Colonic mucosa (tissue), 4 donors: ENCODE results near the gene OPA3. TPM values are rescaled to one million over a fixed set of nuclear protein-coding genes. Genes with fewer than 3 reads are reported as not detected.
"Not testable (repeated sequence)": the region's sequence is repeated elsewhere in the genome, so short reads cannot be mapped to it uniquely, and the experiment has no call there.

ENCODE experiments used
- DNase-seq: peaks from one replicate; pipeline ENCODE4 v3.0.0-alpha.2; 2020
- H3K27ac ChIP-seq: fragments of 200-600 bp; one replicate; pipeline ENCODE4 v1.8.0; 2021
- H3K27me3 ChIP-seq: fragments of 200-600 bp; one replicate; pipeline ENCODE4 v1.8.0; 2021
- H3K36me3 ChIP-seq: fragments of 200-600 bp; one replicate; pipeline ENCODE4 v1.8.0; 2021
- H3K4me1 ChIP-seq: fragments of 200-600 bp; one replicate; pipeline ENCODE4 v1.8.0; 2021; ENCODE audit warnings: mild to moderate bottlenecking
- H3K4me3 ChIP-seq: fragments of 200-600 bp; one replicate; pipeline ENCODE4 v1.8.0; 2021
- H3K9ac ChIP-seq, 2 donors: one replicate each; pipeline ENCODE4 v1.7.0; 2013; ENCODE audit warnings: control low read depth in 2 of 2, low read depth in 2 of 2, low read length in 2 of 2
- H3K9me3 ChIP-seq: fragments of 200-600 bp; one replicate; pipeline ENCODE4 v1.8.0; 2021
- intact Hi-C: fragments of 100-400 bp; cut with DNase I; formaldehyde crosslinking; loops from one replicate; pipeline ENCODE4 v1.14.1; 2022
- total RNA-seq, 2 donors: library from RNA; stranded (reverse); fragmentation: NEBNext Ultra II Directional in 1 of 2; extraction: Animal tissue kit (Norgen Biotek cat#: 25700) in 1 of 2; gene quantifications; one replicate each; pipeline ENCODE4 v1.2.1, GENCODE V29; 2021
- TF ChIP-seq, protein P1 (sequence below): fragments of 200-600 bp; IDR thresholded peaks from one replicate; pipeline ENCODE4 v1.8.0; 2022; ENCODE audit warnings: antibody characterized with exemption, mild to moderate bottlenecking
- donor health status: healthy.
- donor health status: DM: no; HTN: no; CAD: no.
- donor health status: DM: no; HTN: no; CAD: no.

OPA3 gene
- total RNA-seq, 2 donors from 2014 or later, result 12.4 to 14.8 TPM

- Histone ChIP-seq H3K9me3 (no peaks in the 10 kb centered on the region), H3K27me3 (no peaks in the 10 kb centered on the region), H3K9ac (no peak overlapping the region), H3K36me3 (peaks cover 11% of the 10 kb centered on the region), H3K4me1 (no peaks in the 10 kb centered on the region), H3K4me3 (no peak overlapping the region), H3K27ac (no peak overlapping the region)
- no peak for DNase-seq
- TF ChIP-seq, protein P1, sequence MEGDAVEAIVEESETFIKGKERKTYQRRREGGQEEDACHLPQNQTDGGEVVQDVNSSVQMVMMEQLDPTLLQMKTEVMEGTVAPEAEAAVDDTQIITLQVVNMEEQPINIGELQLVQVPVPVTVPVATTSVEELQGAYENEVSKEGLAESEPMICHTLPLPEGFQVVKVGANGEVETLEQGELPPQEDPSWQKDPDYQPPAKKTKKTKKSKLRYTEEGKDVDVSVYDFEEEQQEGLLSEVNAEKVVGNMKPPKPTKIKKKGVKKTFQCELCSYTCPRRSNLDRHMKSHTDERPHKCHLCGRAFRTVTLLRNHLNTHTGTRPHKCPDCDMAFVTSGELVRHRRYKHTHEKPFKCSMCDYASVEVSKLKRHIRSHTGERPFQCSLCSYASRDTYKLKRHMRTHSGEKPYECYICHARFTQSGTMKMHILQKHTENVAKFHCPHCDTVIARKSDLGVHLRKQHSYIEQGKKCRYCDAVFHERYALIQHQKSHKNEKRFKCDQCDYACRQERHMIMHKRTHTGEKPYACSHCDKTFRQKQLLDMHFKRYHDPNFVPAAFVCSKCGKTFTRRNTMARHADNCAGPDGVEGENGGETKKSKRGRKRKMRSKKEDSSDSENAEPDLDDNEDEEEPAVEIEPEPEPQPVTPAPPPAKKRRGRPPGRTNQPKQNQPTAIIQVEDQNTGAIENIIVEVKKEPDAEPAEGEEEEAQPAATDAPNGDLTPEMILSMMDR, result no peak
- intact Hi-C loops, result no loop called here
Observed at GRCh38 chr19:45621976-45622503, 37.4 kb upstream of the OPA3 start.

GRCh38 chr19:45621389-45621788 is 36.8 kb upstream of the OPA3 start:
- H3K9me3 ChIP-seq, result no peaks in the 10 kb centered on the region
- H3K27me3 ChIP-seq, result no peaks in the 10 kb centered on the region
- TF ChIP-seq, protein P1, result no peak
- no peak overlapping the region for H3K9ac ChIP-seq
- no peaks in the 10 kb centered on the region for H3K4me1 ChIP-seq
- H3K4me3 ChIP-seq, result no peak overlapping the region
- no peak overlapping the region for H3K27ac ChIP-seq
- no peak for DNase-seq
- H3K36me3 ChIP-seq, result peaks cover 11% of the 10 kb centered on the region
- intact Hi-C loops, result no loop called here

GRCh38 chr19:45616704-45617017 is 32.1 kb upstream of the OPA3 start:
- no peak overlapping the region for H3K27ac ChIP-seq
- peaks cover 11% of the 10 kb centered on the region for H3K36me3 ChIP-seq
- intact Hi-C loops, result no loop called here
- DNase-seq, result no peak
- peak overlapping the region in 1 of 2 donors; percentile 20 for H3K9ac ChIP-seq
- TF ChIP-seq, protein P1, result no peak
- H3K9me3 ChIP-seq, result no peaks in the 10 kb centered on the region
- peaks cover 14% of the 10 kb centered on the region for H3K4me1 ChIP-seq
- H3K4me3 ChIP-seq, result no peak overlapping the region
- H3K27me3 ChIP-seq, result no peaks in the 10 kb centered on the region

DNA sequence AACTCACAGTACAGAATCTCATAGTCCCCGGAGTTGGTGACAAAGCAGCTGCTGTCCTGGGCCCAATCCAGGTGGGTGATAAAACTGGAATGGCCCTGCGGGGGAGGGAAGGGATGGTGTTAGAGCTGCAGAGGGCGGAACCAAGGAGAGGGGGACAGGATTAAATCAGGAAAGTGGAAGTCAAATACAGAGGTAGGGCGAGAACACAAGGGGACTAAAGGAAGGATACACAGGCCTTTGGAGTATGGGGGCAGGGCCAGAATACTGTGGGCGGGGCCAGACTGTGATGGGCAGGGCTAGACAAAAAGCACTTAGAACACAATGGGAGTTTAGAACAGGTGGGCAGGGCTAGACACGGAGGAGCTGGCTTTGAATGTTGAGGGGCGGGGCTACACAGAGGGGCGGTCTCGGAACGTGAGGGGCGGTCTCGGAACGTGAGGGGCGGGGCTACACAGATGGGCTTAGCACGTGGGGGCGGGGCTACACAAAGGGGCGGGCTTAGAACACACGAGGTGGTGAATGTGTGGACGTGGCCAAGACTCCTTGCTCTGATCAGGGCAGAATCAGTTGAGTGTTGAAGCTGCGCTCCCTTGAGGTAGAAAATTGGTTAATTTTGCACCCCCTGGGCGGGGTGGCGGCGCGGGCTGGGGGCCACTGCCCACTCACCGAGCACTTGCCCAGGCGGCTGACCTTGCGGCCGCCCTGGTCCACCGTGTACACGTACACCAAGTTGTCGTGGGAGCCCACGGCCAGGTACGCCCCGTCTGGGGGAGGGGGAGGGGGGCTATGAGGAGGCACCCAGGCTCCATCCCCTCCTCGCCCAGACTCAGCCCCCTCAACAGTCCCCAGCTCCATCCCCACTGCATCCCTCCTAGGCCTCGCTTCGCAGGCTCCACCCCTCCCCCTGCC is 31.4 kb upstream of the OPA3 start:
- H3K9ac ChIP-seq, result peak overlapping the region; percentile 20 to 67

GRCh38 chr19:45615056-45615455 is 30.5 kb upstream of the OPA3 start:
- intact Hi-C loops, DNase-seq, H3K27me3 ChIP-seq, H3K4me3 ChIP-seq, H3K9me3 ChIP-seq: not testable (repeated sequence)
- peak overlapping the region; percentile 90 for H3K27ac ChIP-seq
- H3K36me3 ChIP-seq, result peaks cover 15% of the 10 kb centered on the region
- peaks cover 14% of the 10 kb centered on the region for H3K4me1 ChIP-seq
- peak overlapping the region in 1 of 2 donors; percentile 76 for H3K9ac ChIP-seq

More for the DNA sequence above, 31.4 kb upstream of the OPA3 start:
- Histone ChIP-seq H3K27me3 (no peaks in the 10 kb centered on the region), H3K4me3 (no peak overlapping the region), H3K27ac (peak overlapping the region; percentile 90), H3K4me1 (peaks cover 14% of the 10 kb centered on the region), H3K9me3 (no peaks in the 10 kb centered on the region), H3K36me3 (peaks cover 11% of the 10 kb centered on the region)
- intact Hi-C loops, result no loop called here
- TF ChIP-seq, protein P1, result no peak
- peak; percentile 96 for DNase-seq
